Glomerular endothelial cell (primary cell): ENCODE results near the gene OR6B1. TPM values are rescaled to one million over a fixed set of nuclear protein-coding genes. Genes with fewer than 3 reads are reported as not detected.
A peak's percentile ranks its signal among the peaks of the same experiment; 100 is the strongest.

Source experiments
- DNase-seq: peaks from one replicate; pipeline ENCODE4 v3.0.0-alpha.2; 2011; ENCODE audit warnings: low read depth, low spot score; ENCODE audit errors: extremely low read depth
- total RNA-seq: library from RNA; depleted of rRNA; stranded (reverse); fragments of >200 nt; gene quantifications from 2 replicates; pipeline ENCODE4 v1.2.3, GENCODE V29; 2015

OR6B1 gene
- total RNA-seq, result not detected in 2 replicates

DNA sequence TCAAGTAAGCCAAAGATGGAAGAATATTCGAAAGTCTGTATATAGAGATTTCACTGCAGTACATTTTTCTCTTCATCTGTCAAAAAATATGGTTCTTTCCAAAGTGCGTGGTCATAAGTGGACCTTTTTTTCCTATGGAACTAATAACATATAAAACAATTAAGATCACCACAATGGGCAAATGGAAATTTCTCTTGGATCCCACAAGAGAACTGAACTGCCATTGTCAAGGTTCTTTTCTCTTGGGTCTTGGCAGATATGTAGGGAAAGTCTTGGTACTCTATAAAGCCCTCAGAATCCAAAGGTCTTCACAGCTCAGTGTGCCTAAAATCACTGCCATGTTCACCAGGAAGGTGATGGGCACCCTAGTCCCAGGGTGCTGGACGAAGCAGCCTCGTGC is at the start of gene OR6B1:
Gene OR6B1, plus strand, starts transcription at position 301 of the 400 bp plus-strand sequence. CDS start 3,677 bp downstream, outside the sequence.
- DNase-seq, result no peak

GRCh38 chr7:143953421-143953820 is 46.7 kb upstream of the OR6B1 start:
- no peak for DNase-seq

GRCh38 chr7:143954135-143954534 is 46.0 kb upstream of the OR6B1 start:
- no peak for DNase-seq

- DNase-seq, result no peak
Observed at GRCh38 chr7:143954544-143954943, 45.6 kb upstream of the OR6B1 start, which contains the start of gene OR2F1. Gene OR2F1 (plus strand): TSS chr7:143954844. CDS start chr7:143959971, 5,127 bp downstream.

DNA sequence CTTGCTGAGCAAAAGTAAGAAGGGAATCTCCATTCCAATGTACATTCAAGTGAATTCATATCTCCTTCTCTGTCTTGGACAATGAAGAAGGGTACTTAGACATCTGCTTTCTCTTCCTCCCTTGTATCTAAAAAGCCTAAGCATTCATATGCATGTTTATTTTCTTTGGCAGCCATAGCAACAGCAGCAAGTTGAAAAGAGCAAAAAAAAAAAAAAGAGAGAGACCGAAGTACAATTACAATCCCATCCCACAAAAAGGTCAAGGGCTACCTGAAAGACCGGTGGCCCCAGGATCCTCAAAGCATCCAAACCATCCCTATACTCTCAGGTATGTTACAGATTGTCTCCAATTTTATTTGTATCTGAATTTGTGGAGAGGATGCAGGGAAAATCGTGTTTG is 41.3 kb upstream of the OR6B1 start:
- DNase-seq, result no peak

DNA sequence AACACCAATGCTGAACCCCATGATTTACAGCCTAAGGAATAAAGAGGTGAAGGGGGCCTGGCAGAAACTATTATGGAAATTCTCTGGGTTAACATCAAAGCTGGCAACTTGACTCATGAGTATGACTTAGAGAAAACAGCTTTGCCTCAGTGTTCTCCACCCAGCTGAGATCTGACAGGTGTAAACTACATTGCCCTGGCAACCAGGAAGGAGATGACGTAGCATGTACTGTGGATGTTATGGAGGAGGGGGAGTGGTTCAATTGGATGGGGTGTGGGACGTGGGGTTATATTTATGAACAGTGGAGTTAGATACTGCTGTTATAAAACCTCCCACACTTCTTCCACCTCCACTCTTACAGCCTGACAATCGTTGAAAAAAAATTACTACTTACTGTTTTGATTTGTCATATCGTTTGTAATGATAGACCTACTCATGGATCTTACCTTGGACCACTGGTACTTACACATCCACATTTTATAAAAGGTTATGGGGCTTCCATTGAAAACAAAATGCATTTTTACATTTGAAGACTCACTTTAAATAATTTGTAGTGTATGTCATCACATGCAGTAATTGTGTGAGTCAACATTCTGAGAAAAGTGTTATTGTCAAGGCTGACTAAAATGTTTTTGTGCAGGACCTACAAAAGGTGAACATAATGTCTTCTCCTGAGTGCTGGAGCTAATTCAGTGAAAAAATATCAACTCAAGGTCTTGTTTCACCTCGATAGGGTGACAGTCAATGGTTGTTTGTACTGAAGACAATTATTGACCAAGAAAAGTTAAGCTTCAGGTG is 39.1 kb upstream of the OR6B1 start:
- no peak for DNase-seq

DNA sequence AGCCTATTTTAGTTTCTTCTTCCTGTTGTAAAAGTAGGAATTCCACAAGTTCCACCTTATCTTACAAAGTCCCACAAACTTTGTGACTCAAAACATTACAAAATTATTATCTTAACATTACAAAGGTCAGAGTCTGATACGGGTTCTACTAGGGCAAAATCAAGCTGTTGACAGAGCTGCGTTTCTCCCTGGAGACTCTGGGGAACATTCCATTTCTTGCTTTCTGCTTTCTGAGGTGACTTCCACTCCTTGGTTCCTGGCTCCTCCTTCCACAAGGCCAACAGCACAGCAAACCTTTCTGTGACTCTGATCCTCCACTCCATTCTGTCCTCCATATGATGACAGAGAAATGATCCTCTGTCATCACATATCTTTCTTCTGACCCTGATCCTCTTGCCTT is 34.8 kb upstream of the OR6B1 start:
- no peak for DNase-seq

- DNase-seq, result no peak
Observed at GRCh38 chr7:143967398-143967797, 32.7 kb upstream of the OR6B1 start.

- DNase-seq, result no peak
Observed at GRCh38 chr7:143973870-143974416, 26.2 kb upstream of the OR6B1 start.

GRCh38 chr7:143974459-143974858 is 25.7 kb upstream of the OR6B1 start:
- DNase-seq, result no peak

- no peak for DNase-seq
Observed at GRCh38 chr7:143975617-143976016, 24.5 kb upstream of the OR6B1 start.

GRCh38 chr7:143978585-143978984 is 21.5 kb upstream of the OR6B1 start:
- no peak for DNase-seq

DNA sequence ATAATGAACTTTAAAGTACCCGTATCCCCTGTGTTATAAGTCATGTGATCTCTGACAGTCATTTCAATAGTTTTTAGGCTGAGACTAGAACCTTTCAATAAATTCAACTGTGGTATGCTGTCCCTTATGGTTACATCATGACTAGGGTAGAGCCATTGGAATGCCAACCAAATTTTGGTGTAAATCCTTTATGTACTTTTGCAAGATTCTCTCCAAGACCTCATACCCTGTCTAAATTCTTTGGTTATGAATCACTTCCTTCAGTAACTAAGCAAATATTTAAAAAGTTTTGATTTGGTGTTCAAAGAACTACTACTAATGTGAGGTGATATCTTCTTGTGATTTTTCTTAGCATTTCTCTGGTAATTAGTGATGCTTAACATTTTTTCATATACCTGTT is 20.8 kb upstream of the OR6B1 start:
- DNase-seq, result peak; percentile 31

GRCh38 chr7:143979998-143980397 is 20.1 kb upstream of the OR6B1 start:
- no peak for DNase-seq

GRCh38 chr7:143980746-143981510 is 19.2 kb upstream of the OR6B1 start:
- DNase-seq, result no peak

DNA sequence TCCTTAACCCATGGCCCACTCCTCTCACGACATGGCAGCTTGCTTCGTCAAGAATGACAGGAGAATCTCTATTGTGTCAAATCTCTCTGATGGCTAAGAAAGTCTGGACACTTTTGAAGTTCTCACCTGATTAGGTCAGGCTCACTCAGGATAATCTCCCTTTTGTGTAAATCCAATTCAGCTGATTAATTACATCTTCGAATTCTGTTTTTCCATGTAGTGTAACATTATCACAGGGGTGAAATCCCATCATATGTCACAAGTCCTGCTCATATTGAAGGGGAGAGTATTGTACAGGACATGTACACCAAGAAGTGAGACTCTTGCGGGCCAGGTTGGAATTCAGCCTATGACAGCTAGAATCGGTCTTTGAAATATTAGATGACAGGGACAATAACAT is 16.2 kb upstream of the OR6B1 start:
- no peak for DNase-seq

DNA sequence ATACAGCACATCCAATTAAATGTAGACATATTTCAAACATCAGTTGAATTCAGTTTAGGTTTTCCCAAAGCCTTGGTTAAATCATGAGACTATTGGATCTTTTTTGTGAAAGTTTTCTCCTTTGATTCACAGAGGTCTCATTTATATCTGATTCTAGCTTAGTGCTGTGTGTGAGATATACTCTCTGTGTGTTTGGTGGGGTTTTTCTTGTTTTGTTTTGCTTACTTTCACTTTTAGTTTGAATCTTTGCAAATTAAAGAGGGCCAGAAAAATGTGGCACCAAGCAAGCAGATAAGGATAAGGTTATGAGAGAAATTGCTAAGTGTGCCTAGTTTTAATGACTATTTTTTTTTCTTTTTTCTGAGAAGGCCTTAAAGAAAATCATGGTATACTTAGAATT is 12.6 kb upstream of the OR6B1 start:
- no peak for DNase-seq

GRCh38 chr7:143988976-143989745 is 11.0 kb upstream of the OR6B1 start:
- no peak for DNase-seq

- no peak for DNase-seq
Observed at GRCh38 chr7:143992670-143993069, 7.5 kb upstream of the OR6B1 start.

DNA sequence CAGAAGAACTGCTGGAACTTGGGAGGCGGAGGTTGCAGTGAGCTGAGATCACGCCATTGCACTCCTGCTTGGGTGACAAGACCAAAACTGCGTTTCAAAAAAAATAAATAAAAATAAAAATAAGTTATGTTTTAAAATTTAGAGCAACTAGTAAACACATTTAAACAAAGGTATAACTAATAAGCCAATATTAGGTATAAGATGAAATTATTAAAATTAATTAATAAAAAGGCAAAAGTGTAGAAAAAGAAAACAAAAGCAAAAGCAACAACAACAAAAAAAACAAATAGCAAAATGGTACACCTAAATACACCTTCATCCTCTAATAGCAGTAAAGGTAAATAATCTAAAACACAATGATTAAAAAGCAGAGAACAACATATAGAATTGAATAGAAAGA is 6.2 kb upstream of the OR6B1 start:
- DNase-seq, result no peak

DNA sequence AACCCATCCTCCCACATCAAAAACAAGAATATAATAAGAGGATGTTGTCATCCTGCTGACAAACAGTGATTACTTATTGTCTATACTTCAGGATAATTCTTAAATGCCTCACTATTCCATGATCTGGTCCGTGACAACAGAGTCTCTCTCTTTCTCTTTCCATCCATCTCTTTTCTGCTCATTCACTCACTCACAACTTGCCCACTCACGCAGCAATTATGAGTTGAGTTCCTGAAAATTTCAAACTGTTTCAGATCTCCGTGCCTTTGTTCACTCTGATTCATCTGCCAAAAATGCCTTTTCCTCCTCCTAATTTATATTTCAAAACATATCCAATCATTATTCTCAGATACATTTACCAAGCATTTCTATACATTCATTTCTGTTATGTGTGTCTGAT is 1.4 kb downstream of the OR6B1 start:
- DNase-seq, result no peak
